Heart right ventricle (tissue), 16 donors: ENCODE measurements around the gene FOXD3. TPM values are rescaled to one million over a fixed set of nuclear protein-coding genes. Genes with fewer than 3 reads are reported as not detected.

Experiments used
- ATAC-seq, 8 donors: fragments of 200-7000 bp; cut with Tn5 transposase; one replicate each; pipeline ENCODE4 v1.9.1; 2020; ENCODE audit warnings: mild to moderate bottlenecking in 8 of 8, moderate library complexity in 8 of 8, moderate number of reproducible peaks in 1 of 8
- DNase-seq, 2 donors: peaks; one replicate each; pipeline ENCODE4 v3.0.0-alpha.2; 2020
- H3K27ac ChIP-seq, 10 donors: fragments of 200-600 bp; sonication (generic) in 2 of 10; one replicate each; pipeline versions ENCODE4 v1.5.0 to v1.8.0; 2020 to 2022; ENCODE audit warnings: mild to moderate bottlenecking in 3 of 10
- H3K27me3 ChIP-seq, 7 donors: fragments of 200-600 bp; one replicate each; pipeline ENCODE4 v1.8.0; 2021 to 2022; ENCODE audit warnings: mild to moderate bottlenecking in 2 of 7
- H3K36me3 ChIP-seq, 9 donors: fragments of 200-600 bp; sonication (generic) in 1 of 9; one replicate each; pipeline versions ENCODE4 v1.5.0 to v1.8.0; 2020 to 2022; ENCODE audit warnings: mild to moderate bottlenecking in 2 of 9
- H3K4me1 ChIP-seq, 9 donors: fragments of 200-600 bp; sonication (generic) in 1 of 9; one replicate each; pipeline versions ENCODE4 v1.5.0 to v1.8.0; 2020 to 2022; ENCODE audit warnings: mild to moderate bottlenecking in 4 of 9
- H3K4me3 ChIP-seq, 10 donors: fragments of 200-600 bp; sonication (generic) in 2 of 10; one replicate each; pipeline versions ENCODE4 v1.5.0 to v1.8.0; 2020 to 2022; ENCODE audit warnings: mild to moderate bottlenecking in 7 of 10, moderate library complexity in 2 of 10
- H3K9me3 ChIP-seq, 11 donors: fragments of 200-600 bp in 10 of 11; sonication (generic) in 2 of 11; one replicate each; pipeline versions ENCODE4 v1.5.0 to v1.8.0; 2013 to 2022; ENCODE audit warnings: mild to moderate bottlenecking in 2 of 11, control low read depth in 1 of 11, moderate library complexity in 1 of 11
- CTCF ChIP-seq, 9 donors: fragments of 200-600 bp; sonication (generic) in 2 of 9; IDR thresholded peaks; one replicate each; pipeline versions ENCODE4 v1.5.0 to v1.8.0; 2021 to 2022; ENCODE audit warnings: antibody characterized with exemption in 9 of 9, mild to moderate bottlenecking in 5 of 9, moderate library complexity in 1 of 9
- WGBS, 2 donors: extraction: QIAGEN DNeasy Blood & Tissue Kit; methylation state at CpG; one replicate each; pipeline ENCODE4 v1.1.7; 2013; ENCODE audit warnings: inconsistent platforms in 1 of 2; 5-methylcytosine and 5-hydroxymethylcytosine counted together
- intact Hi-C, 10 donors: fragments of 100-400 bp; cut with DNase I; formaldehyde crosslinking; loops; one replicate each; pipeline versions ENCODE4 v1.11.1 to v1.14.2; 2022
- polyA plus RNA-seq, 2 donors: library from polyadenylated mRNA; stranded (reverse); fragments of 200-250 nt; gene quantifications; one replicate each; pipeline ENCODE4 v1.2.3, GENCODE V29; 2013
- total RNA-seq, 10 donors: library from RNA; stranded (reverse); fragmentation: NEBNext Ultra II Directional in 3 of 10; extraction: Animal tissue kit (Norgen Biotek cat#: 25700) in 3 of 10; gene quantifications; one replicate each; pipeline versions ENCODE4 v1.2.1 to v1.2.4, GENCODE V29; 2021 to 2023
- donor health status: Arrhythmogenic right ventricular cardiomyopathy.
- donor health status: ischemic (EF 13 %, LVEDD 7.1; RV severe dilation, severe dysfunction).
- donor health status: healthy with polysubstance abuse.
- donor health status: DM: no; HTN: yes; CAD: no.
- donor health status: DM: no; HTN: no; CAD: no.
- donor health status: ischemic (EF 25% LVEDD 6.9; RV normal size, moderate dysfunction).
- donor health status: ischemic (EF 25% LVEDD 5.7; RV mildly dilated, moderate dysfunction).
- donor health status: healthy.
- donor health status: DM: yes; HTN: yes; CAD: no.
- donor health status: Ischemic cardiomyopathy.
- donor health status: ischemic (EF 35%, LVEDD 5.7; RV mildly dilated, moderate dysfunction).
- donor health status: nonischemic (EF 11% LVEDD 7.7; RV severe dilation, severe dysfunction).
- donor health status: DM: yes; HTN: yes; CAD: no.
- donor health status: PGD.
- donor health status: ischemic (EF 29% LVEDD 5.4; RV normal size, mild dysfunction).
- donor health status: nonischemic (EF 23%, LVEDD 6.1; RV moderate dilation, normal function).

The FOXD3 gene
- total and polyA plus RNA-seq, 12 donors, result 0.12 to 0.66 (median 0.28) TPM; not detected in 5

GRCh38 chr1:63316598-63316983 is 5.8 kb upstream of the FOXD3 start:
- H3K27me3 ChIP-seq, result peaks cover 38 to 99% (median 96%) of the 10 kb centered on the region in 7 donors
- intact Hi-C loops, result no loop called here

DNA sequence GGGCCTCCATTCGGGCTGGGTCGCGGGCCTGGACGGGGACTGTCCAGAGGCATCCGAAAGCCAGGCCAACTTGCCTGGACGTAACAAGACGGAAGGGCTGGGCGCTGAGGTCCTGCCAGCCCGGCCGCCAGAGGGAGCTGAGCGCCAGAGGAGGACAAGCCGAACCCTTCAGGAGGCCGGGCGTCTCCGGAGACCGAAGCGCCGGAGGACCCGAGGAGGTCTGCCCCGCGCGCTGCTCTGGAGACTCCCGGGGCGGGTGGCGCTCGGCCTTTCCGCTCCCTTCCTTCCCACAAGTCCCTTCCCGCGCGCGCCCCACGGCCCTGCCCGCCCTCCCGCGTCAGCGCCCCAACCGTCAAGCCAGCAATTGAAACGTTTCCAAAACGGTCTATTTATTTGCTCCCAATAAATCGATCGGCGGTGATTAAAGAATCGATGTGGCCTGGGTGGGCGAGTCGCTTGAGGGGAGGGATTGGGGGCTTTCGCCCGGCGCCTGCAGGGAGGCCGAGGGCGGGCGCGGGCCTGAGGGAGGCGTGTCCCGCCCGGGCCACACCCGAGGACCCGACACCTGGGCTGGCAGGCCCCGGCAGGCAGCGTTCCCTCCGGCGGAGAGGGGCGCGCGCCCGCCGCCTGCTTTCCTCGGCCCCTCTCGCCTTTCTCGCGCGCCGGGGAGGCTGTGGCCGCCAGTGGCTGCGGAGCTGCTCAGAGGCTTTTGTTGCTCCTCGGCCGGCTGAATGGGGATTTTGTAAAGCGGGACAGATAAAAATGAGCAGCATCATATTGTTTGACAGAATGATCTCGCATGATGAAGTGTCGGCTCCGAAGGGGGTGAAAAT is 5.2 kb upstream of the FOXD3 start:
- peaks cover 44 to 99% (median 97%) of the 10 kb centered on the region in 7 donors for H3K27me3 ChIP-seq
- peak overlapping the region in 8 of 10 donors; percentile 32 to 57 (median 39) for H3K4me3 ChIP-seq
- peak overlapping the region in 1 of 10 donors; percentile 40 for H3K27ac ChIP-seq
- H3K9me3 ChIP-seq, result no peaks in the 10 kb centered on the region
- peaks cover 0 to 5% (median 0%) of the 10 kb centered on the region in 9 donors for H3K36me3 ChIP-seq
- intact Hi-C loops, result no loop called here
- ATAC-seq (peak; percentile 36 to 82 (median 54)), DNase-seq (peak in 1 of 2 donors; percentile 61)
- 1 to 3% methylated on average over 75 to 80 of the region's 80 CpGs for WGBS, 2 donors
- peak in 7 of 9 donors; percentile 26 to 62 (median 42) for TF ChIP-seq CTCF (IDR thresholded peaks at IDR 0.05)
- peaks cover 3 to 50% (median 26%) of the 10 kb centered on the region in 9 donors for H3K4me1 ChIP-seq

More at GRCh38 chr1:63316598-63316983, 5.8 kb upstream of the FOXD3 start:
- no peaks in the 10 kb centered on the region for H3K9me3 ChIP-seq
- peaks cover 0 to 5% (median 0%) of the 10 kb centered on the region in 9 donors for H3K36me3 ChIP-seq
- ATAC-seq (peak in 1 of 8 donors; percentile 27), DNase-seq (no peak)
- peaks cover 0 to 44% (median 20%) of the 10 kb centered on the region in 9 donors for H3K4me1 ChIP-seq
- peak overlapping the region in 1 of 10 donors; percentile 40 for H3K27ac ChIP-seq
- no peak for TF ChIP-seq CTCF (IDR thresholded peaks at IDR 0.05)
- H3K4me3 ChIP-seq, result peak overlapping the region in 4 of 10 donors; percentile 38 to 57 (median 46)
- 10 to 12% methylated on average over 24 of the region's 24 CpGs for WGBS, 2 donors

- intact Hi-C loops, result no loop called here
- Histone ChIP-seq H3K4me3 (peak overlapping the region in 5 of 10 donors; percentile 32 to 57 (median 44)), H3K9me3 (no peaks in the 10 kb centered on the region), H3K36me3 (peaks cover 0 to 5% (median 0%) of the 10 kb centered on the region in 9 donors), H3K4me1 (peaks cover 3 to 56% (median 31%) of the 10 kb centered on the region in 9 donors), H3K27me3 (peaks cover 49 to 100% (median 99%) of the 10 kb centered on the region in 7 donors), H3K27ac (no peak overlapping the region)
- TF ChIP-seq CTCF (IDR thresholded peaks at IDR 0.05), result no peak
- WGBS, 2 donors, result 5 to 9% methylated on average over 14 of the region's 14 CpGs
- DNase-seq, result no peak
- no peak for ATAC-seq
Measured at GRCh38 chr1:63317817-63318152, 4.6 kb upstream of the FOXD3 start.

- intact Hi-C loops, result no loop called here
- DNase-seq (no peak), ATAC-seq (no peak)
- TF ChIP-seq CTCF (IDR thresholded peaks at IDR 0.05), result no peak
- H3K9me3 ChIP-seq, result no peaks in the 10 kb centered on the region
- H3K27me3 ChIP-seq, result peaks cover 56 to 100% (median 99%) of the 10 kb centered on the region in 7 donors
- WGBS, 2 donors, result 13 to 16% methylated on average over 28 of the region's 28 CpGs
- peak overlapping the region in 1 of 10 donors; percentile 48 for H3K4me3 ChIP-seq
- H3K4me1 ChIP-seq, result peaks cover 3 to 61% (median 35%) of the 10 kb centered on the region in 9 donors
- no peak overlapping the region for H3K27ac ChIP-seq
- peaks cover 0 to 5% (median 0%) of the 10 kb centered on the region in 9 donors for H3K36me3 ChIP-seq
Measured at GRCh38 chr1:63318201-63318979, 4.0 kb upstream of the FOXD3 start.
